CD4-positive, alpha-beta T cell treated with Interleukin-12 subunit alpha and Interleukin-12 subunit beta, for 1 hour (primary cell): ENCODE data around the gene BBS12.

Source experiments
- DNase-seq: peaks from one replicate; pipeline ENCODE4 v3.0.0-alpha.2; 2020

BBS12 gene

DNA sequence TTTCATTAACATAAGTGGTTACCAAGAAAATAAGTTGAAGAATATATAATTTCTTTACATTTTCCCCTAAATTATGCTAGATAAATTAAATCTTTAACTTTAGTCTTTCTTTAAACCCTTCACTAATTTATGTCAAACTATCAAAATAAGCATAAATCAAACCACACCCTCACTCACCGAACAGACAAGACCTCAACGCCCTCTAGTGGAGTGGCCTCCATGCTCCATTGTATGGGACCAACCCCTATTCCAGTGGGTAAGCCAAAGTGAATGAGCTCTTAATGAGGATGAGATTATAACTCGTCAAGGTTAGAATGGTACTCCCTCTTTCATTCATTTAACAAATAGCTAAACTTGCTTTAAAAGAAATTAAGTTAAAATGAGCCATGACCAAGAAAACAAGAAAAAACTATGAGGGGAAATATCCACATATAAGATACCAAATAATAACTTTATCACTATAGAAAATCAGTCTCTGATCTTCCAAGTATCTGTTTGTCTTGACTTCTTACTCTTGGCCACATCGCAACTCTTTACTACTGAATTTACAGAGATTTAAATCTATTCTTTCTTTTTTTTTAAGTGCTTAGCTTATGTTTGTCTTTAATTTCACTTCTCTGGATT, 15.6 kb upstream of the BBS12 start:
- DNase-seq, result peak; percentile 70

GRCh38 chr4:122718281-122718680, 14.2 kb upstream of the BBS12 start:
- no peak for DNase-seq

GRCh38 chr4:122722256-122722655, 10.2 kb upstream of the BBS12 start:
- no peak for DNase-seq

- DNase-seq, result no peak
These were observed 3.6 kb upstream of the BBS12 start for GRCh38 chr4:122728856-122729255.

DNA sequence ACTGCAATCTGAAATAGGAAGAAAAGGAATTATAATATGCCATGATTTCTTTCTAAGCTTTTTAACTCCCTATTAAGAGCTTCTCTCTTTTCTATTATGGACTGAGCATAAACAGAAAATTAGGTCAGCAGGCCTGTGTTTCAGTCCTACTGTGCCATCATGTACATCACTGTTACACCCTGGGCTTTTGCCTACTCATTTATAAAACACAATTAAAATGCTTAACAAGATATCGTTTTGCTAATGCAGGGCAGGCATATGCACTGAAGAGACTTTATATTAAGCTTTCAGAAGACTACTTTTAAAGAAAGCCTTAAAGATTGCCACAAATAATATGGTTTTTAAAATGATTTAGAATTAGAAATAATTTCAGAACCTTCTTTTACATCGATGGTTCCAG, 828 bp upstream of the BBS12 start:
- DNase-seq, result no peak

DNA sequence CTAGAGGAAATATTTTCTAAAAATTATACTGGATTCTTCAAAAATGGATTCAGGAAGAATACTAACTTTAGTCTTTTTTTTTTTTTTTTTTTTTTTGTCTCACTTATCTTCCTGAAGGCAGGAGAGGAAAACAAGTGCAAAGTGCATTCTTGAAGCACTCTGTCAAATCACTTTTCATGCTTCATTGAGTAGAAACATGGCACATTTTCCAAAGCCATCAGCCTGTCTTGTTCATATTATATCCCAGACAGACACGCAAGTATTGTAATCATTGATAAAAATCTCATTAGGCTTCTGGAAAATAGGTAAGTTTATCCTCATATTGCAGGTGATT, 1.2 kb downstream of the BBS12 start:
- no peak for DNase-seq

DNA sequence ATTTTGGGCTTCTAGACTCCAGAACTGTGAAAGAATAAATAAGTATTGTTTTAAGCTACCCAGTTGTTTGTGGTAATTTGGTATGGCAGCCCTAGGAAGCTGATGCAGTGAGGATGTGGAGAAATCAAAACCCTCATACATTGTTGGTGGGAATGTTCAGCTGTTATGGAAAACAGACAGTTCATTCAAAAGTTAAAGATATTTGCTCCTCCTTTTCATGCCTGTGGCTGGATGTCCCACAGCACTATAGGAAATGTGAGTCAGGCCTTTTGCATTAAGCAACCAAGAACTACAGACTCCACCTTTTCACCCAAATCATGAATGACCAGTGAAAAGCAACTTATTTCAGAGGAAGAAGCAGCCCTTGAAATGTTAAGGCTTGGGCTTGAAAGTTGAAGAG, 6.7 kb downstream of the BBS12 start:
- no peak for DNase-seq

- no peak for DNase-seq
These were observed 10.7 kb downstream of the BBS12 start for GRCh38 chr4:122742933-122743829.

- DNase-seq, result no peak
These were observed 11.7 kb downstream of the BBS12 start for GRCh38 chr4:122744229-122744628.

- no peak for DNase-seq
These were observed 14.0 kb downstream of the BBS12 start for GRCh38 chr4:122746485-122746965.

DNA sequence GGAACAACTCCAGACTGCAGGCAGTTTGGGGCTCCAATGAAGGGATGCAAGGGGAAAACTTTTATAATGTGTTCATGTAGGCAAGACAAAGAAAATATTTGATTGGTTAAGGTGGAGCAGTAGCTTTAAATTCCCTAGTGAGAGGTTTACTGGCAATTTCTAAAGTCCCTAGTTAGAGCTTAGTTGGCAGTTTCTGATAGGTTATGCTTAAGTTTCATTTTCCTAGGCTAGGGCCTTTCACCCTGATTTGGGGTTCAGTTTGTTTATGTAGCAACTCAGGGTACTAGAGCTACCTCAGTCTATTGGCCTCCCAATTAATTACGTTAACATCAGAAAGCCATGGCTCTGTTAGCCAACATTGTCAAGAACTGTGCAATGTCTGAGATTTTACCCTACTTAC, 14.6 kb downstream of the BBS12 start:
- DNase-seq, result no peak

DNA sequence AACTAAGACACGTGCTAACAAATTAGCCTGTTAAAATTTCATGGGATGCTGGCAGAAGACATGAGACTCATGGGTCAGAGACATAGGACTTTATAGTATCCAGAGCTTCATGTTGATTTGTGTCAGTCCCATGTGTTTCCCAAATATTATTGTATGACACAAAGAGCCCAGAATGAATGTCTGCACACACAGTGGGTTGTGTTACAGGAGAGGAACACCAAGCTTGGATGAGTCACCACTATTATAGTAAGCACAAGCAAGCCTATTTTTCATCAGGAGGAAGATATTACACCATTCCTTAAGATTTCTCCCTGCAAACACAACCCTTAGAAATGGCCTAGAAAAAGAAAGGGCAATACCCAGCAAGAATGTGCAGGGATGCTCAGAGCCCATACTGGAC, 15.4 kb downstream of the BBS12 start:
- DNase-seq, result no peak

- no peak for DNase-seq
These were observed 17.4 kb downstream of the BBS12 start for GRCh38 chr4:122749704-122750454.

GRCh38 chr4:122755675-122756074, 23.2 kb downstream of the BBS12 start:
- DNase-seq, result no peak

DNA sequence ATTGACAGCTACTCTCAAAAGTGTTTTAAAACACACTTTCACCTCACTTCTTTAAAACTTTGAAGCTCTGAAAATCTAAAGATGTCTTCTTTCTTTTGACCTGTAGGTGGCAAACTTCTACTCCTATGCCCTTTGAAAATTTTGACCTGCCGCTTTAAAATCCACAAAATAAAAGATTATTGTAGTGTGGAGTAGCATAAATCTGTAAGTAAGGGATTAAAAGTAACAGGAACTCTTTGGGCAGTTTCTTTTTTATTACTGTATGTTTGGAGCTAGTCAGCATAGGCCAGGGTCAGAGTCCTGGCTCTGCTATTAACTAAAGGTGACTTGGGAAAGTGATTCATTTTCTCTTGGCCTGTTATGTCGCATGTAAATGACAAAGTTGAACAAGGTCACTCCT, 25.5 kb downstream of the BBS12 start:
- peak; percentile 49 for DNase-seq

- no peak for DNase-seq
These were observed 27.3 kb downstream of the BBS12 start for GRCh38 chr4:122759639-122760310.

GRCh38 chr4:122762520-122762919, 30.0 kb downstream of the BBS12 start:
- DNase-seq, result peak; percentile 51

GRCh38 chr4:122762966-122763716, 30.6 kb downstream of the BBS12 start:
- no peak for DNase-seq

DNA sequence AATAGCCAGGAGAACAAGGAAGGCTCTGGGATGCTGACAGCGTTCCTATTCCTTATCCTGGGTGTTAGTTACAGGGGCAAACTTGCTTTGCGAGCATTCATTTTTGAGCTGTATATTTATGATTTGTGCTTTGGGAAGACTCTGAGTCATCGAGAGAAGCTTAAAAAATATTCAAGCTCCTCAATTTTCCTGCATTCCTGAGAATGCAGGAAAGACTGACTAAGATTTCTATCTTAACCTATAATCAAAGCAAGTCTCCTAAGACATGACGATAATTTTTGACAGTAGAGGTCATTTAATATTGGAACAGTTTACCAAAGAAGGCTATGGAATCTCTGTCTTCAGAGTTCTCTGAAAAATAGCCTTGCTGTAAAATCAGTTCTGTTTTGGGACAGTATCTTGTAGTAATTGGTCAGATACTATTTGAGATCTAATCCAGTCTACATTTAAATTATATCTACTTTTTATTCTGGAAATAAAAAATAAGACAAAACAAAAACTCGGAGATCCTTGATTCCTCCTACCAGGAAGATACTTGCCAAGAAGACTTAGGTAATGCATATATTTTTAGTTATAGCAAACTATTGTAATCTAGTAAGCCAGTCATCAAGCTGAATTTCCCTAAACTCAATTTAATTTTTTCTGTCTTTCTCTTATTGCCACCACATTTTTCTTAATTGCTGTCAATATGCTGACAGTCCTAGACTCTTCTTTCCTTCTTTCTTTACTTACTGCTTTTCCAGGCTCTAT, 31.7 kb downstream of the BBS12 start:
- no peak for DNase-seq

DNA sequence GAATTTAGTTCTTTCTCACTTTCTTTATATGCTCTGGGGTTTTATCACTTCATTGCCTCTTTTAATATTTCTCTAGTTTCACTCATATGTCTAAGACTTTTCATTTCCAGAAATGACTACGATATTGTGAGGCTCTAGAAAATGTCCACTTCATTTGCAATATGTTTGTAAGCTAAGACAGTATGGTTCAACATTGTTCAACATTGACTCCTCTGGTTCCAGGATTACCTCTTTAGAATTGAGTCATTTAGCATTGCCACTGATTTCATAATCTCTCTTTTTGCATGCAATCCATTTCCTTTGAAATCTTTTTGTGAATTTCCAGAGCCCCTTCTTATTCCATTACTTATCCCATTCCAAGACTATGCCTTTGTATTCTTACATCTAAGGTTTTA, 32.3 kb downstream of the BBS12 start:
- no peak for DNase-seq

DNA sequence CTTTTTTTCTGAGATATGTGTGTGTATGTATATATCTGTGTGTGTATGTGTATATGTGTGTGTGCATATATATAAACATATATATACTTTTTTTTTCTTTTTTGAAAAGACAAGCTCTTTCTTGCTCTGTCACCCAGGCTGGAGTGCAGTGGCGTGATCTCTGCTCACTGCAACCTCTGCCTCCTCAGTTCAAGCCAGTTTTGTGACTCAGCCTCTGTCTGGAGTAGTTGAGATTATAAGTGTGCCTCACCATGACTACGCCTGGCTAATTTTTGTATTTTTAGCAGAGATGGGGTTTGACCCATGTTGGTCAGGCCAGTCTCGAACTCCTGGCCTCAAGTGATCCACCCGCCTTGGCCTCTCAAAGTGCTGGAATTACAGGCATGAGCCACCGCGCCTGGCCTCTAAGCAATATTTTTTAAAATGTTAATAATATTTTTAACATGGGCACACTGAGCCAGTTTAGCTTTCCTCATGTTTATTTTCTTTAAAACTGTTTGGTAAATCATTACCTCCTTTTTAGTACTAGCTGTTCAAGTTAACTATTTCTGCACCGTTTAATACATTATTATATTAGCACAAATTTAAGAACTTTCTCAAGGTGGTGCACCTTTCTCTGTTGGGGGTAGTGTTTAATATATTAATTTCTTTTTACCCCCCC, 33.3 kb downstream of the BBS12 start:
- DNase-seq, result no peak
